ENCODE results near the gene P2RX4.
A peak's percentile ranks its signal among the peaks of the same experiment; 100 is the strongest.
"Not testable (repeated sequence)": the region's sequence is repeated elsewhere in the genome, so short reads cannot be mapped to it uniquely, and the experiment has no call there.

The P2RX4 gene

GRCh38 chr12:121209624-121210572 is at the start of gene P2RX4:
Gene P2RX4 (plus strand): TSS chr12:121210129. CDS start chr12:121210165, 36 bp downstream.
- peak; percentile 55 for DNase-seq

GRCh38 chr12:121162384-121162783 is 47.5 kb upstream of the P2RX4 start:
- no peak for DNase-seq

GRCh38 chr12:121162985-121163384 is 46.9 kb upstream of the P2RX4 start:
- DNase-seq = no peak

GRCh38 chr12:121164839-121165238 is 45.1 kb upstream of the P2RX4 start:
- not testable (repeated sequence) for DNase-seq

GRCh38 chr12:121165316-121165715 is 44.6 kb upstream of the P2RX4 start:
- DNase-seq = no peak

- DNase-seq = no peak
Measured at GRCh38 chr12:121166356-121166755, 43.6 kb upstream of the P2RX4 start.

GRCh38 chr12:121167232-121167820 is 42.6 kb upstream of the P2RX4 start:
- no peak for DNase-seq

GRCh38 chr12:121167951-121168350 is 42.0 kb upstream of the P2RX4 start:
- DNase-seq = no peak

GRCh38 chr12:121170151-121170550 is 39.8 kb upstream of the P2RX4 start:
- no peak for DNase-seq

GRCh38 chr12:121170611-121171260 is 39.2 kb upstream of the P2RX4 start:
- no peak for DNase-seq

- no peak for DNase-seq
Measured at GRCh38 chr12:121172145-121172544, 37.8 kb upstream of the P2RX4 start.

- no peak for DNase-seq
Measured at GRCh38 chr12:121175383-121176119, 34.4 kb upstream of the P2RX4 start.

GRCh38 chr12:121176826-121177529 is 33.0 kb upstream of the P2RX4 start:
- no peak for DNase-seq

GRCh38 chr12:121181181-121181580 is 28.7 kb upstream of the P2RX4 start:
- no peak for DNase-seq

GRCh38 chr12:121182222-121182893 is 27.6 kb upstream of the P2RX4 start:
- DNase-seq = no peak

- no peak for DNase-seq
Measured at GRCh38 chr12:121184425-121184824, 25.5 kb upstream of the P2RX4 start.

- DNase-seq = no peak
Measured at GRCh38 chr12:121184984-121185889, 24.7 kb upstream of the P2RX4 start.

- DNase-seq = no peak
Measured at GRCh38 chr12:121186826-121187225, 23.1 kb upstream of the P2RX4 start.

- no peak for DNase-seq
Measured at GRCh38 chr12:121187501-121187900, 22.4 kb upstream of the P2RX4 start.

- no peak for DNase-seq
Measured at GRCh38 chr12:121188227-121188626, 21.7 kb upstream of the P2RX4 start.

- DNase-seq = no peak
Measured at GRCh38 chr12:121189131-121189530, 20.8 kb upstream of the P2RX4 start.

Measured in GOT3 (cell line).